Measurements from ENCODE around the gene DOCK3.

DNA sequence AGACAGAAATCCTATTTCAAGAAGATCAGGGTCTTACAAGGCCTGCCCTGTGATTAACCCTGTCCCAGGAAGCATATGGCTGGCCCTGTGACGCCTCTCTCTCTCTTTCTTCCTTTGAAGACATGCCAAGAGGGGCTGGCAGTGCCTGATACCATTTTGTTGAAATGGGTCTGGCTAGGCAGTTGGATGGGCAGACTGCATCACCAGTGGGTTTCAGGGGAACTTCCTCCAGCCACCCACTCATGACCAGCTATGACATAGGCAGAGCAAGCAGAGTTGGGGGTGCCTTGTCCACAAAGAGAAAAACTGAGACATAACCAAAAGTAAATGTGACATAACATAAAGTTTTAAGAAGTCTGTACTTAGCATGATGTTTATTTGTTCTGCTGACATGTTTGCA lies 679.0 kb downstream of the DOCK3 start:
- no peak for TF ChIP-seq POLR2A (IDR thresholded peaks at IDR 0.05)
- TF ChIP-seq, protein P1, sequence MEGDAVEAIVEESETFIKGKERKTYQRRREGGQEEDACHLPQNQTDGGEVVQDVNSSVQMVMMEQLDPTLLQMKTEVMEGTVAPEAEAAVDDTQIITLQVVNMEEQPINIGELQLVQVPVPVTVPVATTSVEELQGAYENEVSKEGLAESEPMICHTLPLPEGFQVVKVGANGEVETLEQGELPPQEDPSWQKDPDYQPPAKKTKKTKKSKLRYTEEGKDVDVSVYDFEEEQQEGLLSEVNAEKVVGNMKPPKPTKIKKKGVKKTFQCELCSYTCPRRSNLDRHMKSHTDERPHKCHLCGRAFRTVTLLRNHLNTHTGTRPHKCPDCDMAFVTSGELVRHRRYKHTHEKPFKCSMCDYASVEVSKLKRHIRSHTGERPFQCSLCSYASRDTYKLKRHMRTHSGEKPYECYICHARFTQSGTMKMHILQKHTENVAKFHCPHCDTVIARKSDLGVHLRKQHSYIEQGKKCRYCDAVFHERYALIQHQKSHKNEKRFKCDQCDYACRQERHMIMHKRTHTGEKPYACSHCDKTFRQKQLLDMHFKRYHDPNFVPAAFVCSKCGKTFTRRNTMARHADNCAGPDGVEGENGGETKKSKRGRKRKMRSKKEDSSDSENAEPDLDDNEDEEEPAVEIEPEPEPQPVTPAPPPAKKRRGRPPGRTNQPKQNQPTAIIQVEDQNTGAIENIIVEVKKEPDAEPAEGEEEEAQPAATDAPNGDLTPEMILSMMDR (IDR thresholded peaks at IDR 0.05), result no peak

Measured in vagina (tissue), 2 donors.